IPS DF 4.7 (cell line): Measurements from ENCODE around the gene CNOT9.
"Not testable (repeated sequence)": the region's sequence is repeated elsewhere in the genome, so short reads cannot be mapped to it uniquely, and the experiment has no call there.

ENCODE experiments used
- DNase-seq: peaks from one replicate; pipeline ENCODE4 v3.0.0-alpha.2; 2013; ENCODE audit warnings: low spot score; ENCODE audit errors: extremely low read depth

Gene CNOT9, protein sequence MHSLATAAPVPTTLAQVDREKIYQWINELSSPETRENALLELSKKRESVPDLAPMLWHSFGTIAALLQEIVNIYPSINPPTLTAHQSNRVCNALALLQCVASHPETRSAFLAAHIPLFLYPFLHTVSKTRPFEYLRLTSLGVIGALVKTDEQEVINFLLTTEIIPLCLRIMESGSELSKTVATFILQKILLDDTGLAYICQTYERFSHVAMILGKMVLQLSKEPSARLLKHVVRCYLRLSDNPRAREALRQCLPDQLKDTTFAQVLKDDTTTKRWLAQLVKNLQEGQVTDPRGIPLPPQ

DNA sequence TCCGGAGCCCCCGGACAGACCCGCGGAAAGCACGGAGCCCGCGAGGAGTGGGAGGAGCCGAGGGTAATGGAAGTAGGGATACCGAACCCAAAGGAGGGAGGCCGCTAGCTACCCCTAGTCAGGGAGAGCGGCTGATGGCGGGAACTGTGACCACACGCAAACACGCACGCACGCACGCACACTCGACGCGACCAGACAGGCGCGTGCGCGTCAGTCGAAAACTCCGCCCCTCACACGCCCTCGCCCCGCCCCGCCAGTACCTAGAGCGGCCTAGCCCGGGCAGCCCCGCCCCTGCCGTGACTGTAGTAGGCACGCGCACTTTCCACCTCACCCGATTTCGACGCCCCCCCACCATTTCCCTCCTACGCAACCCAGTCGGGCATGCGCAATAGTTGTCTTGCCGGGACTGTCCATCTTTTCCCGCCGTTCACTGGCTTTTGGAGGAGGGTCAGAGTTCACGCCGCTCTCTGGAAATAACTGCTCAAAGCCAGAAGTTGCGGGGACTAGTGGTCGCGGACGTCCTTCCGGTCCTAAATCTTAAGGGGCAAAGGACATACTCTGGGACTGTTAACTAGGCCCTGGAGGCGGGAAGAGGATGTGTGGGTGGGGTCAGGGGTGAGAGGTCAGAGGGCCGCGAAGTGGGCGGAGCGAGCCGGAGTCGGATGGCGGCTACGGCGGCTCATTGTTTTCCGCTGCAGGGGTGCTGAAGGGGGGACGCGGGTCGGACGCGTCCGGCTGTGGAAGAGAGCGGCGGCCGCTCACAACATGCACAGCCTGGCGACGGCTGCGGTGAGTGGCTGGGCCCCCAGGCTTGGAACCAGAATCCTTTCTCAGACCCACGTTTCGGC is at the start of gene CNOT9, which contains the start of gene USP37:
CNOT9 (plus strand) TSS at position 650 of the 848 bp plus-strand sequence; CDS start at position 766, 116 bp downstream.
USP37 (minus strand) TSS at position 162 of the 848 bp plus-strand sequence. CDS start 9,698 bp downstream, outside the sequence.
- DNase-seq = peak; percentile 64

DNA sequence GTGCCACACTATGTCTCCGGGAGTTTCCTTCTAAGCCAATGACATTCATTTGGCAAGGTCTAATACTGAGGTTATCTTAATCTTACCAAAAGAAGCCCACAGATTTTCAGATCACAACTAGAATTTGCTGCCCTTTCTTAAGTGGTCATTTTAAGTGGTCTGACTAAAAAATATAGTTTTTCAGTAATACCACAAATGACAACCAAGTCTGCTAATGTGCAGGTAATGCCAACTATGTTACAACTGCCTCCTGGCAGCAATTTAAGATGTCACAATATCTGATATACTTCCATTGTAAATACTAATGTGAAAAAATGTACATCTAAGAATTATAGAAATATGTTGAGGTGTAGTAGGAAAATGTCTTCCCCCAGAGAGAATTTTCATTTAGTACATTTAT is 49.8 kb upstream of the CNOT9 start:
- no peak for DNase-seq

DNA sequence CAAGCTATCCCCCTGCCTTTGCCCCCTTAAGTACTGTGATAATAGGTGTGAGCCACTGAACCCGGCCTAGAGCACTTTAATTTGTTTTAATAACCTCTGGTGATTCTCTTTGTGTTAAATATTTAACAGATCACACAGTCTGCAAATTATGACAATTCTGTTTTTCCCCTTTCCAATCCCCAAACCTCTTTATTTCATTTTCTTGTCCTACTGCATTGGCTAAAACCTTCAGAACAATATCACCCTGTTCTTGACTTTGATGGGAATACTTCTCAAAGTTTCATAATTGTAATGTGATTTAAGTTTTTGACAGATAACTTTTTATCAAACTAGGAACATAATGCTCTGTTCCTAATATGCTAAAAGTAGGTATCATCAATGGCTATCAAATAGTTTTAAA is 45.0 kb upstream of the CNOT9 start:
- DNase-seq = no peak

DNA sequence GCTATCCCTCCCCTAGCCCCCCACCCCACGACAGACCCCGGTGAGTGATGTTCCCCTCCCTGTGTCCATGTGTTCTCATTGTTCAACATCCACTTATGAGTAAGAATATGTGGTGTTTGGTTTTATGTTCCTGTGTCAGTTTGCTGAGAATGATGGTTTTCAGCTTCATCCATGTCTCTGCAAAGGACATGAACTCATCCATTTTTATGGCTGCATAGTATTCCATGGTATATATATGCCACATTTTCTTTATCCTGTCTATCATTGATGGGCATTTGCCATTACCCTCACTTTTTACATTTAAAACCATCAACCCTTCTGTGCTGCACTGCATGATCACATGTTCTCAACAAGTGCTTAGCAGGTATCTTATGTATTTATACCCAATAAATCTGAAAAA is 40.2 kb upstream of the CNOT9 start:
- DNase-seq = not testable (repeated sequence)

DNA sequence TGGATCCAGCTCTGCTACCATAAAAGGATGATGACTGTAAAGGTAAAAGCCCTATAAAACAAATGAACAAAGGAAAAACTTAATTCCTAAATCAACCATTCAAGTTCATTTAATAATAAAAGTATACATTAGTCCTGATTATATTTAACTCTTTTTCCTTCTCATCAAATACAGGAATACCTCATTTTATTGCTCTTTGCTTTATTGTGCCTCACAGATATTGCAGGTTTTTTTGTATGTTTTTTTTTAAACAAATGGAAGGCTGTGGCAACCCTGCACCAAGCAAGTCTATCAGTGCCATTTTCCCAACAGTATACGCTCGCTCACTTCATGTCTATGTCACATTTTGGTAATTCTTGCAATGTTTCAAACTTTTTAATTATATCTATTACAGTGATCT is 38.6 kb upstream of the CNOT9 start:
- DNase-seq = no peak

DNA sequence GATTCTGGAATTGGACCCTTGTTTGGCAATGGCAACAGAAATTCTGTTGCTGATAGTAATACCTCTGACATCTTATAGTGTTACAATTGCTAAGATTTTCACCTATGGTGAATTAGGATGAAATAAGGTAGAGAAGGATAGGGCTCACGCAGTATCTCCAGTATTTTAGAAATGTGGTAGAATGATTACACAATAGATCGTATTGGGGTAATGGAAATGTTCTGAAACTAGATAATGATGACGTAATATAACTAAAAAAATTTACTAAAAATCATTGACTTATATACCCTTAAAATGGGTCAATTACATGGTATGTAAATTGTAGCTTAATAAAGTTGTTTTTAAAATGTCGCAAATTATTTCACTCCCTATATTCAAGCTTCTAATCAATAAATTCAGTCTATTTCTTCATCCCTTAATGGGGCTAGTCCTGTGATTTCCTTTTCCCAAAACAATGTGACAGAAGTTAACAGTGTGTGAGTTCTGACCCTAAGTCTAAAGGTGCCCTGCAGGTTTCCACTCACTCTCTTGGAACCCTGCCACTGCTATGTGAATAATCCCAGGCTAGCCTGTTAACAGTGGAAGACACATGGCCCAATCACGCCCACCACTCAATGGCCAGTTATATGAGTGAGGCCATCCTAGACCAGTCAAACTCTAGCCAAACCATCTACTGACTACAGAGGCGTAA is 31.7 kb upstream of the CNOT9 start:
- no peak for DNase-seq

DNA sequence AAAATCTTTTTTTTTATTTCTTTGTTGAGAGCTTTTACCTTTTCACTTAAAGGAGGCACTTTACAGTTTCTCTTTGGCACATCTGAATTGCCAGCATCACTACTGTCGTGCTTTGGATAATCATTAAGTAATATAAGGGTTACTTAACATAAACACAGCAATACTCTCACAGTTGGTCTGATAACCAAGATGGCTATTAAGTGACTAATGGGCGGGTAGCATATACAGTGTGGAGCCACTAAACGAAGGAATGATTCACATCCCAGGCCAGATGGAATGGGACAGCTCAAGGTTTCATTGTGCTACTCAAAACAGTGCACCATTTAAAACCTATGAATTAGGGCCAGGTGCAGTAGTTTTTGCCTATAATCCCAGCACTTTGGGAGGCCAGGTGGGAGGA is 28.6 kb upstream of the CNOT9 start:
- no peak for DNase-seq

DNA sequence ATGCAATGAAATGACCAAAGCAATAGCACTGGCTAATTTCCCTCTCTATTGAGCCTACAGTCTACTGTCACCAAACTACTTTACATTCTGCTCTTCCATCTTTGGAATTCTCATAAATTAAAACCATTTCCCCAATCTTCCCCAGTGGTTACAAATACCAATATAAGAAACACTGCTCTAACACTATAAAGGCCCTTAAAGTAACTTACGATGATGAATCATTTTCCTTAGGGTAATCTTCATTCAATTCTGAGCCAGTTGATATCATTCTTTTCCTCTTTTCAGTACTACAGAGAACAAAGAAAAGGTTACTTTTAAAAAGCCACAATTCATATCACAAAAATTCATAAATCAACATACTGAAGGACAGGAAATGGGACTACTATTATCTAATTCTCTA is 22.6 kb upstream of the CNOT9 start:
- DNase-seq = no peak

DNA sequence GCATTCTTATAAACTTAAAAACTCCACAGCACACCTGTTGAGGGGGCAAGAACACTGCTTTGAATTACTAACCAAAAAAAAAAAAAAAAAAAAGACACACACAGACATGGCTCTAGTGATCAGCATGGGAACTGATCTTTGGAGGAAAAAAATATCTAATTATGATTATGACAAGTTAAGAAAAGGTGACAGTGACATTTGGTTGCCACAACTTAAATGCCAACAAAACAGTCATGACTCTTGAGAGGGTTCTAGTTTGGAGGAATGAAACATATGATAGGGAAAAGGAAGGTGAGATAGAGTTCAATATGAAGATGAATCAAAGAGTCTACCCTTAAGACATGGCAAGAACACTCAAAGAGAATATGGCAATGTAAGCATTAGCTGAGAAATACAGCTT is 21.1 kb upstream of the CNOT9 start:
- no peak for DNase-seq

DNA sequence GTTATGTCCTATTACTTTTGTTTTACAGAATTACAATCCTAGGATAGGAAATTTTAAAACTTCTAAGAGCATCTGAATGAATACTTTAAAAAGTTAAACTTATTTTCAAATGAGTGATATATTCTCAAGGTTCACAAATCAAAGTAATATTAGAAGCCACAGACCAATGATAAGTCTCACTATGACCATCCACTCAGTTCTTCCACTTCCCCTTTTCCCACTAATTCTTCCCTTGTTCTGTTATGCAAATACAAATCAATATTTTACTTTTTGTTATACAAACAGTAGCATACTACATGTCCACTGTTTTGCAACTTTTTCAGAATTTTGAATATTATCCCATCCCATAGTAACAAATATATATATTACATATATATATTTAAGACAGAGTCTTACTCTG is 20.7 kb upstream of the CNOT9 start:
- DNase-seq = no peak

DNA sequence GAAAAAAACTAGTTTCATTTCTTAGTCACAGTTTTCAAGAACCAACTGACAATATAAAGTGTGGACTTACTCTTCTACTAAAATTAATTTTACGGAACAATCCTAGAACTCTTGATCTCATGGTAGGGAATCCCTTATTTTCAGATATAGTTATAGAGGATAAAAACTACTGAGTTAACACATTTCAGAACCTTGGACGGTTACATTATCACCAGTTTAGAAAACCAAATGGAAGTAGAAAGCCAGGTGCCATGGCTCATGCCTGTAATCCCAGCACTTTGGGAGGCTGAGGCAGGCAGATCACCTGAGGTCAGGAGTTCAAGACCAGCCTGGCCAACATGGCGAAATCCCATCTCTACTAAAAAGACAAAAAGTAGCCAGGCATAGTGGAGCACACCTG is 14.4 kb upstream of the CNOT9 start:
- DNase-seq = not testable (repeated sequence)

DNA sequence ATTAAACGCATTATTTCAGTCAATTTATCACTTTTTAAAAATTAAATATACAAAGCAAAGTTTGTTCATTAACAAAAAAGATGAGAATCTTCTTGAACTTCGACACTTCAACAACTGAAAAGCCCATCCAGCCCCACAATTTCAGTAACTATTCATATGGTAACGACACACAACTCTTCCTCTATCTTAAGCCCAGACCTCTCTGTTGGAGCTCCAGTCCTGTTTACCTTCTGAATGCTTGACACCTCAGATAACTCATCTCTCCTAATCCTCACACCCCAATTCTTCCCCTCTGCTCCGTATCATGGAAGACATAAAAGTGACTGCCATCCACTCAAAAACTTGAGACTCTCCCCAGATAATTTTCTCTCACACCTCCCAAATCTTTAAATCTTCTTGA is 13.1 kb upstream of the CNOT9 start:
- DNase-seq = no peak

DNA sequence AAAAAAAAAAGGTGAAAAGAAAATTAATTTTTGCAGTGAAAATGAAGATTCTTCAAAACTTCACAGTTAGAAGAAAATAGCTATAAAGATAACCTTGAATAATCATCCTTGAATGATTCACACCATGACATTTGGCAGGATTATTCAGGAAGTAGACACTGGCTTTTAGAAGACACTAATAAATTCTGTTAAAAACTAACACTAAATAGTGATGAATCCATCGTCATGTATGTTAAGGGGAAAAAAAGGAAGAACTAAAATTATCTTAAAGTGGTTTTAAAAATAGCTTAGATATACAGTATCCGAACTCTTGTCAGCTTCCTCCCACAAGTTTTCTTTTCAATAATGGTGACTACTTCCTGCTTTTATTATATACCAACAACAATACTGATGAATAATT is 10.7 kb upstream of the CNOT9 start:
- no peak for DNase-seq

DNA sequence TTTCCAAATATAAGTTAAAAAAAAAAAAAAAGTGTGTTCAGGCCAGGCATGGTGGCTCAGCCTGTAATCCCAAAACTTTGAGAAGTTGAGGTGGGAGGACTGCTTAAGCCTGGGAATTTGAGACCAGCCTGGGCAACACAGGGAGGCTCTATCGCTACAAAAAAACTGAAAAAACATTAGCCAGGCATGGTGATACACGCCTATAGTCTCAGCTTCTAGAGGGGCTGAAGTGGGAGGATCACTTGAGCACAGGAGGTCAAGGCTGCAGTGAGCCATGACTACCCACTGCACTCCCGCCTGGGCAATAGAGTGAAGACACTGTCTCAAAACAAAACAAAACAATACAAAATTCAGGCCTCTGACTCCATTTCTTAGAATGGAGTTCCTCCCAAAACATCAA is 9.7 kb upstream of the CNOT9 start:
- DNase-seq = no peak

DNA sequence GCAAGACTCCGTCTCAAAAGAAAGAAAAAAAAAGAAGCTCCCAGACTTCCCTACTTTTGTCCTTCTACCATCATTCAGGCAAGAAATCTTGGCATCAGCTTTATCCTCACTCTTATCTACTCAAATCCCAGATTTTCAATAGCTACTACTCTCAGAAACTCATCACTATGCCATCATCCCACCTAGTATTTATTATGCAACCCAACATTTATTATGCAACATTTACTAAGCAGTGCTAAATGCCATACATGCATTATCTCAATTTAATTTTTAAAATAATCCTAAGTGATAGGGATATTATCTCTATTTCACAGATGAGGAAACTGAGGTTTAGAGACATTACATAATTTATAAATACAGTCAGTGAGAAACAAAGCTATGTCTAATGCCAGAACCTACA is 4.6 kb upstream of the CNOT9 start:
- DNase-seq = no peak

DNA sequence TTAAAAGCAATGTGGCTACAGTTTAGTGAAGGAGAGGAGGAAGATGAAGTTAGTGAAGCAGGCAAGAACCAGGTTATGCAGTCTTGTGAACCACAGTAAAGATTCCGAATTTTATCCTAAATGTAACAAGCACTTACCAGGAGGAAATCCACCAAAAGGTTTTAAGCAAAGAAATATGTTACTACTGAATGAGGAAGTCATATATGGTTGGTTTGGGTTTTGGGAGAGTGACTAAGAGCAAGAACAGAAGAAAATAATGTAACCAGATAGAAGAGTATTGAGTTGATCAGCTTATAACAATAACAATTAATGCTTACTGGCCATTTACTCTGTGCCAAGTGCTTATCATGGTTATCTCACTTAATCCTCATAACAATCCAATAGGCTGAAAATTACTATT is 2.3 kb upstream of the CNOT9 start:
- no peak for DNase-seq

DNA sequence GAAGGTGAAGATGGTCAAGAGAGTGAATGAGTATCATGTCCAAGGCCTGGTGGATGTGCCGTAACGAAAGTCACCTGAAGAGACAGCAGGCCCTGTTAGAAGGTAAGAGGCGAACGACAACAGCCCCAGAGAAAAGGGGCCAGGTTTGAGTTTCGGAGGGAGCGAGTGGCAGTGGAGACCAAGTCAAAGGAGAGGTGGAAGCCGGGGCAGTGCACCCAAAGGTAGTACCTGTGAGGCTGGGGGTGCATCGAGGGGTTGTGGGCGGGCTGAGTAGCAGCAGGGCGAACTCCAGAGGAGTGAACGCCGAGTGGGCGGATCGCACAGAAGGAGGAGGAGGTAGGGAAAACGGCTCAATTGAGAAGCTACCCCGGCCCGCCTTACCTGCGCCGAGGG is 846 bp upstream of the CNOT9 start:
- no peak for DNase-seq

DNA sequence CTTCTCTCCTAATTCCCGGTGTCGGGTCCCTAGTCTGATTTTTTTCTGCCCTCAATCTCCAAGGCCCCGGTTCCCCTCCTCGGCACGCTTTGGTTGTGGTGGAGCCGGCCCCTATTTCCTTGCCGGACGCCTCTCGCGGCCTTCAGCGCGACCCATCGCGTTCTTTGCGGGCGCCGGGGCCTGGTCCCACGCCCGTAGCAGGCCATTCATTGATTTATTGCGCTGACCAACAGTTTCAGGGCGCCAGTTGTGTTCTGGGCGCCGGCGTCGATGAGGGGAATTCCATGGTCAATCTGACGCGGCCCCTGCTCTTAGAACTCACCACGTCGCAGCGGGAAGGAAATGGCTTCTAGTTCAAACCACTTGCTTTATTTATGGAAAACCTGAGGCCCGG is 396 bp downstream of the CNOT9 start:
- no peak for DNase-seq

DNA sequence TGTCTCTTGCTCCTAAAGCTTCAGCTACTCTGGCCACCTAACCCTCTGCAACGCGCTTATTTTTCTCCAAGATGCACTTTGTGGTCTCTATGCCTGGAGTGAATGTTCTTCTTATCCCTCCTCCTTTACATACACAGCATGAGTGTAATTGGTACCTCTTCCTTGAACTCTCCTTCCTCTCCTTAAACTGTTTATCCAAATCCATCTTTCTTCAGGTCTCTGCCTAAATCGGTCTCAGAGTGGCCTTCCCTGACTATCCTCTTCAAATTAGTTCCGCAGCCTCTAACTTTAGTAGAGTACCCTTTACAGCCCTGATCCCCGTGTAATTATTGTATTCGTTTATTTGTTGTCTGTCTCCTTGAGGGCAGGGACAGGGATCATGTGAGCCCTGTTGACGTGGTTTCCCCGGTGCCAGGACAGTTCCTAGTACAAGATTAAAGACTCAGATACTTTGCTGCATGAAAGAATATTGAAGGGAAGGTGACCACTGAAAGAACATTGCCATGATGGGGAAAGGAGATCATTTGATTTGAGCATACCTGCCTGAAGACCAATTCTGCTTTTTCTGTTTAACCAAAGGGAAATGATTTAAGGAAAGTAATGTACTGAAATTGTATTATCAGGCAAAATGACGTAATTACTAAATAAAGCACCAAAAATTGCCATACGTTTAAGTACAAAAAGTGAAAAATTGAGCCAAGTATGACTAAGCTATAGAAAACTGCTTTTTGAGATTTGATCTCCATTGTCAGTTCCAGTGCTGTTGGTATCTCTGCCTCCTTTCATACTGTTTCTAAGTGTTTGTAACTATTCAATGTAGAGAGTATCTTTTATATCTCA is 1.2 kb downstream of the CNOT9 start:
- no peak for DNase-seq

DNA sequence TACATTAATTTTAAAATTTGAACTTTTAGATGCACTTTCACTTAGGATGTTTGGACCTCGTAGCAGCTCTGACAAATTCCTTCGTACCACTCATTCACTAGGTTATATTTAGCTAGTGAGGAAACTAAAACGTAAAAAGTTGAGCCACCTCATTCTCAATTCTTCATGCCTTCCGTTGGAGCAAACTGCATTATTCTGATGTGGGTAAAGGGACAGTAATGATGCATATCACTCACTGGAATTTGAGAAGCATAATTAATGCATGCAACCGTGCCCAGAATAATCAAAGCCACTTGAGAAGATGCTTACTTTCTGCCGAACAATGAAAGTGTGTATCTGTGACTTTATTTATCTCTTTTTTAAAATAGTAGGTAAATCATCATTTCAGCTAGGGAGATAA is 2.2 kb downstream of the CNOT9 start:
- no peak for DNase-seq

DNA sequence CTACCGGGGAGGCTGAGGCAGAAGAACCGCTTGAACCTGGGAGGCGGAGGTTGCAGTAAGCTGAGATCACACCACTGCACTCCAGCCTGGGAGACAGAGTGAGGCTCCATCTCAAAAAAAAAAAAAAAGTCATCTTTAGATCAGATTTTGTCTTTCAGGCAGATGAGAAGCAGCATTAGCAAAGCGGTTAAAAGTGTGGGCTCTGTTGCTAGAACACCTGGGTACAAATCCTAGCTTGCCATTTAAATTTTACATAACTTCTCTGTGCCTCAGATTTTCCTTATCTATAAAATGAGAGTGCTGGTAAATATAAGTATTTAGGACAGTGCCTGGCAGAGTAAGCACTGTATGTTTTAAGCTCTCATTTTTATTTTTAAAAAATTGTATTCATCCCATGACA is 8.2 kb downstream of the CNOT9 start:
- no peak for DNase-seq
